GM21360 (cell line): ENCODE data around the gene KCNG2.
"Not testable (repeated sequence)": the region's sequence is repeated elsewhere in the genome, so short reads cannot be mapped to it uniquely, and the experiment has no call there.

Source experiments
- ATAC-seq: cut with Tn5 transposase; IDR thresholded peaks from one replicate; pipeline ENCODE4 v1.9.1; 2021; ENCODE audit warnings: mild to moderate bottlenecking, moderate library complexity; ENCODE audit not compliant: unreplicated experiment

The KCNG2 gene

GRCh38 chr18:79866889-79867574 lies 69.3 kb downstream of the KCNG2 start:
- ATAC-seq = no peak

- ATAC-seq = no peak
These were observed 69.9 kb downstream of the KCNG2 start for GRCh38 chr18:79867666-79868065.

GRCh38 chr18:79868168-79868784 lies 70.5 kb downstream of the KCNG2 start:
- ATAC-seq = no peak

- ATAC-seq = no peak
These were observed 71.2 kb downstream of the KCNG2 start for GRCh38 chr18:79868811-79869541.

- no peak for ATAC-seq
These were observed 72.0 kb downstream of the KCNG2 start for GRCh38 chr18:79869591-79870300.

- ATAC-seq = no peak
These were observed 72.7 kb downstream of the KCNG2 start for GRCh38 chr18:79870301-79871025.

GRCh38 chr18:79871026-79871390 lies 73.3 kb downstream of the KCNG2 start:
- ATAC-seq = no peak

- ATAC-seq = no peak
These were observed 73.8 kb downstream of the KCNG2 start for GRCh38 chr18:79871481-79872091.

GRCh38 chr18:79872527-79873444 lies 75.0 kb downstream of the KCNG2 start:
- ATAC-seq = no peak

- no peak for ATAC-seq
These were observed 75.8 kb downstream of the KCNG2 start for GRCh38 chr18:79873449-79874110.

GRCh38 chr18:79874553-79875530 lies 77.1 kb downstream of the KCNG2 start:
- ATAC-seq = no peak

- ATAC-seq = no peak
These were observed 77.8 kb downstream of the KCNG2 start for GRCh38 chr18:79875531-79875919.

GRCh38 chr18:79875931-79876461 lies 78.3 kb downstream of the KCNG2 start:
- ATAC-seq = no peak

GRCh38 chr18:79876497-79876896 lies 78.8 kb downstream of the KCNG2 start:
- no peak for ATAC-seq

- ATAC-seq = no peak
These were observed 79.7 kb downstream of the KCNG2 start for GRCh38 chr18:79877163-79878091.

- ATAC-seq = not testable (repeated sequence)
These were observed 80.5 kb downstream of the KCNG2 start for GRCh38 chr18:79878246-79878645.
